Stimulated activated naive CD8-positive, alpha-beta T cell treated with anti-CD3 and anti-CD28 coated beads, Interleukin-15, amount 100 ng/mL, for 72 hours (primary cell): Measurements from ENCODE around the gene JPT2.

ENCODE experiments used
- ATAC-seq: fragments of 150-1000 bp; cut with Tn5 transposase; 2 replicates; pipeline ENCODE4 v1.10.0; 2021; ENCODE audit warnings: mild to moderate bottlenecking, moderate library complexity
- DNase-seq, 2 donors: peaks; one replicate each; pipeline ENCODE4 v3.0.0; 2021 to 2022
- H3K27ac Mint-ChIP-seq, 2 donors: one replicate each; pipeline ENCODE4 v1.8.0; 2022; ENCODE audit warnings: mild to moderate bottlenecking in 2 of 2, mixed read lengths in 2 of 2, moderate library complexity in 2 of 2
- H3K27me3 Mint-ChIP-seq: one replicate; pipeline ENCODE4 v1.8.0; 2022; ENCODE audit warnings: mixed read lengths
- H3K4me1 Mint-ChIP-seq: one replicate; pipeline ENCODE4 v1.8.0; 2022; ENCODE audit warnings: mild to moderate bottlenecking, mixed read lengths
- H3K4me3 Mint-ChIP-seq, 2 donors: one replicate each; pipeline ENCODE4 v1.8.0; 2022; ENCODE audit warnings: mild to moderate bottlenecking in 2 of 2, mixed read lengths in 2 of 2, moderate library complexity in 1 of 2
- H3K9me3 Mint-ChIP-seq, 2 donors: one replicate each; pipeline ENCODE4 v1.8.0; 2022; ENCODE audit warnings: mixed read lengths in 2 of 2

The JPT2 gene

DNA sequence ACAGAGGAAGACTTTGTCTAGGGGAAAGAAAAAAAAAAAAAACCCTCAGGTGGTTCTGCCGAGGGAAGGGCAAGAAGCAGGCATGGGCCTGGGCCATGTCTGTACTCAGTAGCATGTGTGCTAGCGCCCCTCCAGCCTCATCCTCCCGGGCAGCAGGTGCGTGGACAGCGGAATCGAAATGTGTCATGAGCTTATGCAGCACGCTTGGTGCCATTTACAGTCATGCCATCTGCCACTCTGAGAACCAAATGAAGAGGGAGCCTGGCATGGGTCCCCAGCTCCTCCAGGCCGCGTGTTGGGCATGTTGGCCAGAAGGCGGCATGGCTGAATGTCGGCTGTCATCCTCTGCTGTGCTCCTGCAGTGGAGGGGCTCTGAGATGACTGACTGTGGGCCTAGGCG is 34.6 kb upstream of the JPT2 start:
- Mint-ChIP-seq H3K27ac (no peak overlapping the region), H3K27me3 (no peaks in the 10 kb centered on the region), H3K4me3 (no peak overlapping the region), H3K9me3 (no peaks in the 10 kb centered on the region), H3K4me1 (peaks cover 38% of the 10 kb centered on the region)
- ATAC-seq (no peak), DNase-seq (no peak)

GRCh38 chr16:1645914-1646525 is 32.1 kb upstream of the JPT2 start:
- peak; percentile 95 for ATAC-seq

DNA sequence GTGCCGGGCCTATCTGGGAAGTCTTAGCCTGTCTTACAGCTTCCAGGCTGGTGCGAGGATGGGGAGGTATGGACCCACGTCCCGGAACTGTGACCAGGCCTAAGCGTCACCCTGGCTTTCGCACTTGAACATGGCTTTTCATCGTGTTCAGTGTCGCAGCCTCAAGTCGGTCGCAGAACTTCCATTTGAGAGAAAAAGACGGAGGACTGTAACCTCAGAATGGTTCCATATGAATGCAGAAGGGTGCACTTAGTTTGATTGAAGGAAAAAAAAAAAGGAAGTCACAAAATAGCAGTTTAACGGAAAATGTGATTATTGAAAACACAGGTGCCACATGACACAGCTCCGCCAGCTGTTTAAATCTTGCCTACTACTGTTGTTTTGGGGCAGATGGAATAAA is 30.2 kb upstream of the JPT2 start:
- Mint-ChIP-seq H3K9me3 (no peaks in the 10 kb centered on the region), H3K4me3 (no peak overlapping the region), H3K27me3 (no peaks in the 10 kb centered on the region), H3K27ac (peak overlapping the region in 1 of 2 donors; percentile 79), H3K4me1 (peaks cover 27% of the 10 kb centered on the region)
- ATAC-seq (no peak), DNase-seq (no peak)

More at GRCh38 chr16:1645914-1646525, 32.1 kb upstream of the JPT2 start:
- no peaks in the 10 kb centered on the region for H3K27me3 Mint-ChIP-seq
- peak overlapping the region; percentile 20 to 81 for H3K27ac Mint-ChIP-seq
- H3K4me3 Mint-ChIP-seq, result peak overlapping the region in 1 of 2 donors; percentile 2
- peak; percentile 21 to 35 for DNase-seq
- no peaks in the 10 kb centered on the region for H3K9me3 Mint-ChIP-seq
- peaks cover 32% of the 10 kb centered on the region for H3K4me1 Mint-ChIP-seq

DNA sequence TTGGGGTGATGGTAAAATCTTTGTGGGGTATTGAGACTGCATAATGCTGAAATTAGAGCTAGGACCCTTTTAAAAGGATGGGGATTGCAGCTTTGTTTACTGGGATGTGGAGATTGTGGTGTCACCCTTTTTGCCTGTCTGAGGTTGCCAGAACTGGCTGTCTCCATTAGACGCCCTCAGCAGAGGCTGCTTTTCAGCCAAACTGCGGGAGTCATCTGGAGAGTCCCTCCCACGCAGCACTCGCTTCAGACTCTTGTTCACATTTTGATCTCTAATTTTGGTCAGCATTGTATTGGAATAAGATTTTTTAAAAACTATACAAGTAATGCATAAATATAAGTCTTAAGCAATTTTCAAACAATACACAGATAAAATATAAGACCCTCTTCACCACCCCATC is 27.9 kb upstream of the JPT2 start:
- Mint-ChIP-seq H3K9me3 (no peaks in the 10 kb centered on the region), H3K27me3 (no peaks in the 10 kb centered on the region), H3K4me3 (no peak overlapping the region), H3K4me1 (peaks cover 23% of the 10 kb centered on the region), H3K27ac (no peak overlapping the region)
- ATAC-seq, result no peak
- DNase-seq, result no peak

- Mint-ChIP-seq H3K4me3 (no peak overlapping the region), H3K27me3 (no peaks in the 10 kb centered on the region), H3K4me1 (peaks cover 11% of the 10 kb centered on the region), H3K9me3 (no peaks in the 10 kb centered on the region), H3K27ac (peak overlapping the region in 1 of 2 donors; percentile 65)
- DNase-seq (no peak), ATAC-seq (no peak)
Observed at GRCh38 chr16:1651094-1651973, 26.7 kb upstream of the JPT2 start.

- H3K4me1 Mint-ChIP-seq, result peaks cover 6% of the 10 kb centered on the region
- ATAC-seq (no peak), DNase-seq (no peak)
- no peaks in the 10 kb centered on the region for H3K27me3 Mint-ChIP-seq
- no peaks in the 10 kb centered on the region for H3K9me3 Mint-ChIP-seq
- no peak overlapping the region for H3K4me3 Mint-ChIP-seq
- peak overlapping the region; percentile 44 to 76 for H3K27ac Mint-ChIP-seq
Observed at GRCh38 chr16:1651974-1652312, 26.1 kb upstream of the JPT2 start.

DNA sequence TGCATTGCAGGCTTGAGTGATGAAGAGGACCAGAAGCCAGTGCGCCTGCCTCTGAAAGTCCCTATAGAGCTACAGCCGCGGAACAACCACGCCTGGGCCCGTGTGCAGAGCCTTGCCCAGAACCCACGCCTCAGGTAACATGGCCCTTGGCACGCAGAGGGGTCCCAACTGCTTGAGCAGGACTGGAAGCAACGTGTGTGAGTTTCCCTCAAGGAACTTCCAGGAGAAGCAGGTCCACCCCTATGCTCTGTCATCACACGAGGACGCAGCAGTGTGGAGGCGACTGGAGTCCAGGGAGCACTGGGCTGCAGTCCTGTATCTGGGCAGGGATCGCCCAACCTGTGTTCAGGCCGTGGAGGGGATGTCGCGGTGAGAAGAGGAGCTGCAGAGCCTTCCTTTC is 25.1 kb upstream of the JPT2 start:
- Mint-ChIP-seq H3K27ac (no peak overlapping the region), H3K4me3 (no peak overlapping the region), H3K9me3 (no peaks in the 10 kb centered on the region), H3K4me1 (no peaks in the 10 kb centered on the region), H3K27me3 (no peaks in the 10 kb centered on the region)
- no peak for DNase-seq
- ATAC-seq, result no peak

- Mint-ChIP-seq H3K27me3 (no peaks in the 10 kb centered on the region), H3K4me3 (no peak overlapping the region), H3K9me3 (no peaks in the 10 kb centered on the region), H3K4me1 (no peaks in the 10 kb centered on the region), H3K27ac (no peak overlapping the region)
- ATAC-seq (no peak), DNase-seq (no peak)
Observed at GRCh38 chr16:1654505-1655268, 23.4 kb upstream of the JPT2 start.

GRCh38 chr16:1655269-1655807 is 22.7 kb upstream of the JPT2 start:
- no peaks in the 10 kb centered on the region for H3K4me1 Mint-ChIP-seq
- DNase-seq, result no peak
- no peaks in the 10 kb centered on the region for H3K9me3 Mint-ChIP-seq
- no peak overlapping the region for H3K27ac Mint-ChIP-seq
- H3K27me3 Mint-ChIP-seq, result no peaks in the 10 kb centered on the region
- no peak overlapping the region for H3K4me3 Mint-ChIP-seq
- ATAC-seq, result no peak

- Mint-ChIP-seq H3K27ac (peak overlapping the region in 1 of 2 donors; percentile 34), H3K4me3 (no peak overlapping the region)
Observed at GRCh38 chr16:1655909-1656807, 21.9 kb upstream of the JPT2 start.

GRCh38 chr16:1656808-1657617 is 21.1 kb upstream of the JPT2 start:
- Mint-ChIP-seq H3K4me1 (no peaks in the 10 kb centered on the region), H3K27me3 (no peaks in the 10 kb centered on the region), H3K4me3 (no peak overlapping the region), H3K9me3 (no peaks in the 10 kb centered on the region), H3K27ac (peak overlapping the region in 1 of 2 donors; percentile 19)
- ATAC-seq (no peak), DNase-seq (no peak)

More at GRCh38 chr16:1655909-1656807, 21.9 kb upstream of the JPT2 start:
- ATAC-seq (no peak), DNase-seq (no peak)
- no peaks in the 10 kb centered on the region for H3K4me1 Mint-ChIP-seq
- H3K27me3 Mint-ChIP-seq, result no peaks in the 10 kb centered on the region
- H3K9me3 Mint-ChIP-seq, result no peaks in the 10 kb centered on the region

- ATAC-seq (no peak), DNase-seq (no peak)
- Mint-ChIP-seq H3K4me3 (no peak overlapping the region), H3K27ac (no peak overlapping the region), H3K4me1 (no peaks in the 10 kb centered on the region), H3K27me3 (no peaks in the 10 kb centered on the region), H3K9me3 (no peaks in the 10 kb centered on the region)
Observed at GRCh38 chr16:1657841-1658240, 20.2 kb upstream of the JPT2 start.

GRCh38 chr16:1659031-1659430 is 19.0 kb upstream of the JPT2 start:
- H3K4me3 Mint-ChIP-seq, result no peak overlapping the region
- no peaks in the 10 kb centered on the region for H3K27me3 Mint-ChIP-seq
- no peak overlapping the region for H3K27ac Mint-ChIP-seq
- no peaks in the 10 kb centered on the region for H3K4me1 Mint-ChIP-seq
- ATAC-seq (no peak), DNase-seq (no peak)
- no peaks in the 10 kb centered on the region for H3K9me3 Mint-ChIP-seq

- no peaks in the 10 kb centered on the region for H3K27me3 Mint-ChIP-seq
- H3K27ac Mint-ChIP-seq, result no peak overlapping the region
- ATAC-seq (no peak), DNase-seq (no peak)
- H3K4me3 Mint-ChIP-seq, result no peak overlapping the region
- no peaks in the 10 kb centered on the region for H3K4me1 Mint-ChIP-seq
- H3K9me3 Mint-ChIP-seq, result no peaks in the 10 kb centered on the region
Observed at GRCh38 chr16:1661826-1662225, 16.3 kb upstream of the JPT2 start.
